Neutrophil (primary cell): ENCODE measurements around the gene KLHL17.

Experiments used
- H3K27ac ChIP-seq: fragments of 200-600 bp; sonication (generic); 2 replicates; pipeline ENCODE4 v1.5.1; 2016; ENCODE audit warnings: mild to moderate bottlenecking, moderate library complexity
- H3K27me3 ChIP-seq: fragments of 200-600 bp; sonication (generic); 2 replicates; pipeline ENCODE4 v1.6.0; 2016; ENCODE audit warnings: mild to moderate bottlenecking
- H3K36me3 ChIP-seq: fragments of 200-600 bp; sonication (generic); 2 replicates; pipeline ENCODE4 v1.5.1; 2017
- H3K4me1 ChIP-seq, 2 experiments: fragments of 200-600 bp in 1 of 2; sonication (generic) in 1 of 2; 1 replicate in 1 of 2; 2 replicates in 1 of 2; pipeline versions ENCODE4 v1.5.1 to v1.6.1; 2013 to 2016; ENCODE audit warnings: low read depth in 1 of 2, low read length in 1 of 2, mild to moderate bottlenecking in 1 of 2, moderate library complexity in 1 of 2; ENCODE audit not compliant: control insufficient read depth in 1 of 2, insufficient read depth in 1 of 2
- H3K4me3 ChIP-seq, 2 experiments: fragments of 200-600 bp in 1 of 2; sonication (generic) in 1 of 2; 1 replicate in 1 of 2; 2 replicates in 1 of 2; pipeline ENCODE4 v1.5.1; 2013 to 2016; ENCODE audit warnings: low read depth in 1 of 2, low read length in 1 of 2, mild to moderate bottlenecking in 1 of 2, moderate library complexity in 1 of 2
- H3K9me3 ChIP-seq: fragments of 200-600 bp; sonication (generic); 2 replicates; pipeline ENCODE4 v1.5.1; 2016
- TF ChIP-seq, protein P1 (sequence below): fragments of 200-600 bp; sonication (generic); IDR thresholded peaks from 2 replicates; pipeline ENCODE4 v1.5.1; 2016; ENCODE audit warnings: antibody characterized with exemption

The KLHL17 gene

GRCh38 chr1:924656-925560 is 35.5 kb upstream of the KLHL17 start:
- Histone ChIP-seq H3K27me3 (peaks cover 99% of the 10 kb centered on the region), H3K9me3 (no peaks in the 10 kb centered on the region), H3K36me3 (no peaks in the 10 kb centered on the region), H3K27ac (no peak overlapping the region), H3K4me3 (no peak overlapping the region), H3K4me1 (peaks cover 11 to 19% of the 10 kb centered on the region in 2 experiments)
- TF ChIP-seq, protein P1, sequence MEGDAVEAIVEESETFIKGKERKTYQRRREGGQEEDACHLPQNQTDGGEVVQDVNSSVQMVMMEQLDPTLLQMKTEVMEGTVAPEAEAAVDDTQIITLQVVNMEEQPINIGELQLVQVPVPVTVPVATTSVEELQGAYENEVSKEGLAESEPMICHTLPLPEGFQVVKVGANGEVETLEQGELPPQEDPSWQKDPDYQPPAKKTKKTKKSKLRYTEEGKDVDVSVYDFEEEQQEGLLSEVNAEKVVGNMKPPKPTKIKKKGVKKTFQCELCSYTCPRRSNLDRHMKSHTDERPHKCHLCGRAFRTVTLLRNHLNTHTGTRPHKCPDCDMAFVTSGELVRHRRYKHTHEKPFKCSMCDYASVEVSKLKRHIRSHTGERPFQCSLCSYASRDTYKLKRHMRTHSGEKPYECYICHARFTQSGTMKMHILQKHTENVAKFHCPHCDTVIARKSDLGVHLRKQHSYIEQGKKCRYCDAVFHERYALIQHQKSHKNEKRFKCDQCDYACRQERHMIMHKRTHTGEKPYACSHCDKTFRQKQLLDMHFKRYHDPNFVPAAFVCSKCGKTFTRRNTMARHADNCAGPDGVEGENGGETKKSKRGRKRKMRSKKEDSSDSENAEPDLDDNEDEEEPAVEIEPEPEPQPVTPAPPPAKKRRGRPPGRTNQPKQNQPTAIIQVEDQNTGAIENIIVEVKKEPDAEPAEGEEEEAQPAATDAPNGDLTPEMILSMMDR = no peak

GRCh38 chr1:925561-926421 is 34.6 kb upstream of the KLHL17 start:
- TF ChIP-seq, protein P1 = no peak
- no peaks in the 10 kb centered on the region for H3K36me3 ChIP-seq
- no peak overlapping the region for H3K4me3 ChIP-seq
- no peak overlapping the region for H3K27ac ChIP-seq
- H3K9me3 ChIP-seq = no peaks in the 10 kb centered on the region
- H3K27me3 ChIP-seq = peaks cover 94% of the 10 kb centered on the region
- H3K4me1 ChIP-seq = peaks cover 11 to 19% of the 10 kb centered on the region in 2 experiments

DNA sequence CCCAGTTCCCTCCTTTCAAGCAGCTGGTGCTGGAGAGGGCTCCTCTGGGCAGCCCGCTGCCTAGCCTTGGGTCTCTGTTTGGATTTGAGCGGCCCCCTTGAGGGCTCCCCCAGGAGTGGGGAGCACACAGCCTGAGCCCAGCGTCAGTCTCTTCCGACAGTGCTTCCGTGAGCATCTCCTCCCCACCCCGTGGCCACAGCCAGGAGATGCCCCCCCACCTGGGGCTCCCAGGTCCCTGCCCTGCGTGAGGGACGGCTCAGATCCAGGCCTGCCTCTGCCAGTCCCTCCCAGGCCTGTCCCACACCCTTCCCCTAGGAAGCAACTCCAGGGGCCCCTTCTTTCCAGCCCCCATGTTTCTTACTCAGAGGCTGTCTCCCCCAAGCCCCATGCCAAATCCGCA is 33.1 kb upstream of the KLHL17 start:
- H3K27ac ChIP-seq = no peak overlapping the region
- H3K4me3 ChIP-seq = no peak overlapping the region
- peaks cover 94% of the 10 kb centered on the region for H3K27me3 ChIP-seq
- no peaks in the 10 kb centered on the region for H3K36me3 ChIP-seq
- peaks cover 11 to 19% of the 10 kb centered on the region in 2 experiments for H3K4me1 ChIP-seq
- TF ChIP-seq, protein P1 = no peak
- H3K9me3 ChIP-seq = no peaks in the 10 kb centered on the region

- no peaks in the 10 kb centered on the region for H3K36me3 ChIP-seq
- no peak overlapping the region for H3K4me3 ChIP-seq
- H3K27ac ChIP-seq = no peak overlapping the region
- H3K27me3 ChIP-seq = peaks cover 94% of the 10 kb centered on the region
- H3K9me3 ChIP-seq = no peaks in the 10 kb centered on the region
- H3K4me1 ChIP-seq = peaks cover 11 to 19% of the 10 kb centered on the region in 2 experiments
- TF ChIP-seq, protein P1 = no peak
Measured at GRCh38 chr1:927748-928147, 32.6 kb upstream of the KLHL17 start.

- H3K4me3 ChIP-seq = no peak overlapping the region
- peaks cover 92% of the 10 kb centered on the region for H3K27me3 ChIP-seq
- TF ChIP-seq, protein P1 = no peak
- H3K27ac ChIP-seq = no peak overlapping the region
- peaks cover 2 to 7% of the 10 kb centered on the region in 2 experiments for H3K4me1 ChIP-seq
- H3K9me3 ChIP-seq = no peaks in the 10 kb centered on the region
- H3K36me3 ChIP-seq = no peaks in the 10 kb centered on the region
Measured at GRCh38 chr1:928825-929661, 31.3 kb upstream of the KLHL17 start.
